GM18520 (cell line): ENCODE measurements around the gene SUSD4.

Experiments
- ATAC-seq: cut with Tn5 transposase; IDR thresholded peaks from one replicate; pipeline ENCODE4 v1.9.1; 2021; ENCODE audit not compliant: unreplicated experiment

The SUSD4 gene

DNA sequence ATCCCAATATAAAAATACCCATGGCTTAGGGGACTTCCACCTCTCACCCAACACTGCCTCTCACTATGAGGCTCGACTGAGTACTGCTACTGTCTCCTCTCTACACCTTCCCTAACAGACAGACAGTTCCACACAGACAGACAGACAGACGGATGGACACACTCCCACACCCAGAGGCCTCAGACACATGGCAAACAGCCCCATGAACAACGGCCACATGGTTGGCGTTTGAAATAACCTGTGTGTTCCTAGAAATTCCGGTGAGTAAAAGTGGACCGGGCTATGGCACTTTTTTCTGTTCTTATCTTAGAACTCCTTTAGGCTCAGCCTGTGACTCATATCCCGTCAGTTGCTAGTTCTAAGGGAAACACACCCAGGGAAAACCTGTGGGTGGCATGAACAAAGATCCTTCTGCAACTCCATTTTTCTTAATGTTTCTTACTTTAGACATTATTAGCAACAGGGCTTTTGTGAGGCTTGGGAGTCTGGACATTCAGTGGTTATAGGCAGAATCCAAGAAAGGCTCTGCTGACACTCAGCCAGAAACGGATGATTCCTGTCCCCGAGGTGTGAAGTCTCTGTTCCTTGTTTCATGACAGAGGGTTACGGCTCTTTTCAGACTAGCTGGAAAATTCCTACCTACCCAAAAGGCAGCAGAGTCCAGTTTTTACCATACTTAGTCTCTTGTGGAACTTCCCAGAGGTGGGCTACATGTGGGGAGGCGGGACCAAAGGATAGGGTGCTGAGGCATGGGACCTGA lies 130.4 kb downstream of the SUSD4 start:
- no peak for ATAC-seq

DNA sequence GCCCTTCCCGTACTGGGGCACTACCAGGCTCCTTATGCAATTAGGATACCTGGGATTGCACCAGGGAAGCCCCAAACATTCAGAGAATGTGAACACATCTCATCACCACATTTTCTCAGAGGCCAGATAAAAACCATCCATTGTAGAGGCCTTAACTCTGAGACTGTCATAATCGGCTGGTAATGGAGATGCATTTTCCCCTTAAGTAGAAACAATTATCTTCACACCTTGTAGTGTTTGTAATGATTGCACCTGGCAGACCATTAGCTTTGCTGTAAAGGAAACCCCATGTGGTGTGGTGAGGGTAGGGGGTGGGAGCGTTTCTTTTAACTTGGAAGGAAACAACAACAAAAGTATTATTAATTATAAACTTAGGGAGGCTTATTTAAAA lies 131.0 kb downstream of the SUSD4 start:
- ATAC-seq, result no peak

DNA sequence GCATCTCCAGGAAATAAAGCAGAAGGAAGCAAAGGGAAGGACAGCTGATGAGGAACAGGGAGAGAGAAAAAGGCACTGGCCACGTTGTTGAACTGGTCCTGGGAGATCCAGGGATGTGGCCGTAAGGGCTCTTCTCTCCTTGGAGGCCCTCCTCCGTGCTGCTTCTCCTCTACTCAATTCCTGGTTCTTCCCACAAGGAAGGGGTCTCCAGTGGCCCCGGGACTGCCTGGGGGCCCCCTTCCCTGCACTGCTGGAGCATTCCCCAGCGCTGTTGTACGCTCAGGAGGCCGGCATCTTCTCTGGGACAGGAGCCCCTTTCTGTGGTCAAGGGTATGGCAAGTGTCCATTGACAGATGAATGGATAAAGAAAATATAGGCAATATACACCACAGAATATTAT lies 132.4 kb downstream of the SUSD4 start:
- ATAC-seq, result no peak

DNA sequence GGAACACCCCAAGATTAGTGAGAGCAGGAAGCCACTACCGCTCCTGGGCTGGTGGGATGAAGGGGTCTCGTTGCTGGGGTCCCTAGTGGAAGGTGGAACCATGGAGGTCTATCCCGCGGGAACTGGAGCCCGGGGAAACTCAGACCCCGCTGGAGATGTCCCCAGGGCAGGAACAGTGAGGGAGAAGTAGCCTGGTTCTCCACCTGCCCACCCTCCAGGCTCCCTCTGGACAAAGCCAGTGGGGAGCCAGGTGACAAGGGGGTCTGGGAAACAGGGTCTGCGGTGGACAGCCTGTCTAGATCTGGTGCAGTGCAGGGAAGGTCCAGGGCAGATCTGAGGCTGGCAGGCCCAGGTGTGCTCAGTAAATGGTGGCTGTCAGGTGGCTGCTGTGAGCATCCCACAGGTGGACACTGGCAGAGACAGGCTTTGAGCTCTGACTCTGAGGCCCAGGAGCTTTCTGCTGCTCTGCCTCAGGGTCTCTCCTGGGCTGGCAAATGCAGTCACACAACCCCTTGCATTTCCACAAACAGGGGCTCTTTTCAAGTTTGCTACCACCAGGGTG lies 132.9 kb downstream of the SUSD4 start:
- ATAC-seq, result no peak

DNA sequence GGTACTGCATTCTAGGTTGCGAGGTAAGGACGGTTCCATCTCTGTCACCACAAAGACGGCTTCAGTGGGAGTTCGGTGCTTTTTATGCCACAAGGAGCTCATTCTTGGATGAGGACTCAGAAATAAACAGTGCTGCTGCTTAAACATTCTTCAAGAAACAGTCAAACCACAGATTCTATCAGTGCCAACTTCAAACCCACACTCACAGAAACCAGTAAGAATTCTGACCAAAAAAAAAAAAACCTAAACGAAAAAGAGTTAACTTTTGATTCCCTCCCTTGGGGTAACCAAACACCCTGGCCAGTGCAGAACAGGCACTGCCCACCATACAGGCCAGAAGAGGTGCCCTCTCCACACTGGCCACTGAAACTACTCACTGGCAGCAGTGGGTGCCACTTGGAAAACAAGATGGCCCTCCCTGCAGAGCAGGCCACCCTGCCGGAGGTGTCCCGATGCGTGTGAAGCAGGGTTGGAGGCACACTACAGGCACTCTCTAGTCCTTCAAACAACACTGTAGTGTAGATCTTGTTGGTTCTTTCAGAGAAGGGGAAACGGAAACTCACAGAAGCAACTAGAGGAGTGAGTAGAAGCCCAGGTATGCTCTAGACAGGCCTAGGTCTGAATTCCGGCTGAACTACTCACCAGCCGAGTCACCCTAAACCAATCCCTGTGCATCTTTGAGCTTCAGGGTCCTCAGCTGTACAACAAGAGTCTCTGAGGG lies 133.7 kb downstream of the SUSD4 start:
- ATAC-seq, result no peak

DNA sequence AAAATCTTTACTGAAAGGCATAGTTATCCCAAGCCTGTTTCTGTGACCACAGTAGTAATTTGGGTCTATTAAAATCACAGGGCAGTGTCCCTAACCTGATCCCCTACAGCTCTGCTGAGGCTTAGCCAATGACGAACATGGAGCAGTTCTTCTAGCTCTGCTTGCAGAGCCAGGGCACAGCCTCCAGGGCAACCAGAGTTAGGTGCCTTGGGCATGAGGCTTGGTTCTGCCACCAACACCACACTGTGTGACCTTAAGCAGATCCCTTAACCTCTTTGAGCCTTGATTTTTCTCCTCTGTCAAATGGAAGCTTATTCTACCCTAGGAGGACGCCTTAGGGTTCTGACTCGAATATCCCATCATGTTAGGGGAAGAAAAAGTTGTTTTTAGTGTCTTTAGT lies 134.2 kb downstream of the SUSD4 start:
- ATAC-seq, result no peak

DNA sequence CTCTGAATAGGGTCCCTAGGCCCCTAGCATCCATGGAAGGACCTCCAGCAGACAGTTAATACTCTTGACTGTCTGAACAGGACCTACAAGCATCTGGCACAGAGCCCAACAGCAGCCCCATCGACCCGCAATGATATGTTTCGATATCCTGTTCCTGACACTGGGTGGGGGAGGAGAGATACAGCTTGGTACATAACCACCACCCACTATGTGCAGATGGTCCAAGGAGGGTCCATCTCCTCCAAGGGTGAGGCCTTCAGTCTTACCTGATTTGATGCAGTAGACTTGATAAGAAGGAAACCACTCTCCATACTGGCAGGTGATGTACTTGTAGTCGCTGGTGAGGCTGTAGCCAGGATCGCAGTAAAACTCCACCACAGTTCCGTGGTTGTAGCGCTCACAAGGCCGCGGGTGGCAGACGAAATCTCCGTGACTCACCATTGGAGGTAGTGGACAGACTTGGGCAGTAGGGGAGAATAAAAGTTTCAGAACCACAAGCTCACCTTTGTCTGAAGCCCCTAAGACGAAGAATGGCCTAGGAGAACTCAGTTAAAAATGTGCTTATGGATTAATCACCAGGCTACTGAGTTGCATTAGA lies 134.9 kb downstream of the SUSD4 start:
- ATAC-seq, result no peak

DNA sequence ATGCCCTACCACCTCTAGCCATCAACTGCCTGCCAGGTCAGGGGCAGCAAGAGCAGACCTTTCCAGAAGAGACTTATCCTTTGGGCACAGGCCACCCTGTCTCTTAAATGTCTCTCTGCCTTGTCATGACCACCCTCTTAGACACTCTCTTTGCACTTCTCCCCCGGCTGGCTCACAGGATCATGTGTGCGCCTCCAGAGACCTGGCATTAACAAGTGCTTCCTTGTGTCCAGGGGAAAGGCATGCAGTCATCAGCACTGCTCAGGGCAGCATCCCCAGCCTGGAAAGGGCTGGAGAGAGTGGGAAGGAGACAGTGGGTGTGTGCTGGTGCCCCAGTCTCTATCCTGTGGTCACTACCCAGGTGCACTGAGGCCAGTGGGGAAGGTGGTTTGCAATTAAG lies 135.8 kb downstream of the SUSD4 start:
- ATAC-seq, result no peak

DNA sequence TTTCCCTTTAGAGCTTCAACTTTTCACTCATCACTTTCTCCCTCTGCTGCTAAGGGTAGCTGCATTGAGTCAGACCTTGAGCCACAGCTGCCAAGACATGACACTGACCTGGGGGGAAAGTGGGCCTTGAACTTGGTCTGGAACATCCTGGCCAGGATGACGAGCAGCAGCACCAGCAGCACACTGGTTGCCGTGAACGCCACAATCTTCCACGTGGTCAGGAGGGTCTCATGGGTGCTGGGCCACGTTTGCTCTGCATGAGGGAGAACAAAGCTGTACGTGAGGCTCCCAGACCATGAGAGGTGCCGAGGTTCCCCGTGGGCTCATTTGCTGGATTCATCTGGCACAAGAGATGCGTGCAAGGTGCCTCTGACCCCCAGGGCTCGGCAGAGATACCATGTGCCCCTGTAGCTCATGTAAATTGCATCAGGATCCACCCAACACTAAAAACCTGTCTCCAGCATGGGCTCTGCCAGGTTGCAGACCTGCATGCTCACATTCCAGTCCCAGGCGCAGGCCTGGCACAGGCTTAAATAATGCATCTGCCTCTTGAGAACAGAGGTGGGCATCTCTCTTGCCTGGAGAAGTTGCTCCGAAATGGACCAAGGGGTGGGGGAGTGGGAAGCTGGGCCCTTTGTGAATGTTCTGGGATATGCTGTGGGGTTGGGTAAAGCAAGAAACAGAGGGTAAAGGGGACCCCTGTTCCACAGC lies 136.3 kb downstream of the SUSD4 start:
- ATAC-seq, result no peak

DNA sequence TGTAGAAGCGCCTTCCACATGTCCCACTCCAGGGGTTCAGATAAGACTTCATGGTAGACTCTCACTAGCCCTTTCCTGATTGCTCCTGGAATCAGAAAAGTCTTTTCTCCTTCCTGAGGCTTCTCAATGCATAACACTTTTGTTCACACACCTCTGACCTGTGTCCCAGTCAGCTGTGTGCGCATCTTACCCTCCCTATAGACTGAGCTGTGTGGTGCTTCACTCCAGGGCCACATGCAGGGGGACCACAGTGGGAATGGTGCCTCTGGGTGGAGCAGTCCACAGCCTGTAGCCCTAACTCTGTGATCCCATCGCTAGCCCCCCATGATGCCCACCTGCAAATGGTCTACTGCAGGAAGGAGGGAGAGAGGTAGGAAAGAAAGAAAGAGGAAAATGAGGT lies 136.9 kb downstream of the SUSD4 start:
- no peak for ATAC-seq

DNA sequence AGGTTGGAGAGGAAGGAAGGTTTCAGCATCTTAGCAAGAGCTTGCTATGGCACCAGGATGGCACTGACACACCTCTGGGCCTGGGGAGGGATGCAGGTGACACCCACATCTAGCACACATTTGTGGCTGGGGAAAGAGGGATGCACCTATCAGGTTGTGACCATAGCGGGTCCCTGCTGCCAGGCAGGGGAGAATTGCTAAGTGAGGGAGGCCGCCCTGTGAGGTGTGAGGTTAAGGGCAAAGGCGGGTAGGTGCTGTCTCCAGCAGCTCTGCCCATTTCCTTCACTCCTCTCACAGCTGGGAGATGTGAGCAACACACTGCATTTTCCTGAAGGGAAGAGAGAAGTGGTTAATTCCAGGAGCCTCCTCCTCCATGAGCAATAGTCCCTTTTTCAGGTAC lies 137.7 kb downstream of the SUSD4 start:
- no peak for ATAC-seq

DNA sequence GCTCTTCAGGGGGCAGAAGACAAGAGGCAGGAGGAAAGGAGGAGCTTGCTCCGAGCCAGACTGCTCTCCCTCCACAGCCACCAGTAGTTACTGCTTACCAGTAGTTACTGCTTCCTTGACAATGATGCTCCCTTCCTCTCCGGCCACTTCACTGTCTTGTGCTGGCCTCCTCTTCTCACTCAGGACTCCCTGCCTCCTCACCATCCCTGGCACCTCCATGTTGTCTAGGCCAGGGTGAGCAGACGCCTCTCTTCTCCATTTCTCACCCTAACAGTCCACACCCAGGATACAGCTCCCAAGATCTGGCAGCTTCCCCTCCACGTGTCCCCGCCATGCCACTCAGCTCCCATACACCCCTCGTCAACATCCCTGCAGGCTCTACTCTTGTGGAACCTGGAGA lies 138.5 kb downstream of the SUSD4 start:
- ATAC-seq, result no peak

DNA sequence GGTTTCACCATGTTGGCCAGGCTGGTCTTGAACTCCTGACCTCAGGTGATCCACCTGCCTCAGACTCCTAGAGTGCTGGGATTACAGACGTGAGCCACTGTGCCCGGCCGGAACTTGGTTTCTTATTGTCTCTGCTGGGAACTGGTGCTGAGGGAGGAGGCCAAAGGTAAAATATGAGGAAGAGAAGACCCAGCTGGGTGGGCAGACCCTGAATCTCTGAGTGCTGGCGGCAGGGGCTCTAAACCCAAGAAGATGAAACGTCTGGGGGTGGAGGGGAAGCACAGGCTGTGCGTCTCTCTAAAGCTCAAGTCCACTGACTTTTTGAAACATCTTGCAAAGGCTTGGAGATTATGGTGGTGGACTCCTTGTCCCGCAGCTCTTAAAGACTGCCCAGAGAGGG lies 138.9 kb downstream of the SUSD4 start:
- no peak for ATAC-seq

DNA sequence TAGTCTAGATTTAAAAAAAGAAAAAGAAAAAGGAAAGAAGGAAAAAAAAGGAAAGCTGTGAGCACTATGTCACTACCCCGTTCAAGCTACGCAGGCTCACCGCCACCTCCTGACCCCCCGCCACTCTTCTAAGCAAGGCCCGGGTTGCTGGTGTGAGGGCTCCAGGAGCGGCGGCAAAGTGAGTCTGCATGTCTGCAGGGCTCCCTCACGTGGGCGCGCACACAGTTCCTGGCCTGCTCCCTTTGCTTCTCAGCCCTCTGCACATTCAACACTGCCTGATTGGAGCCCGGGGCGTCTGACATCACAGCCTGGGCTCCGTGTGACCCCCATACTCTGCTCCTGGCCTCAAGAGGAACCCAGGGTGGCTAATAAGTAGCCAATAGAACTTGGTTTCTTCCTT lies 139.5 kb downstream of the SUSD4 start:
- no peak for ATAC-seq

DNA sequence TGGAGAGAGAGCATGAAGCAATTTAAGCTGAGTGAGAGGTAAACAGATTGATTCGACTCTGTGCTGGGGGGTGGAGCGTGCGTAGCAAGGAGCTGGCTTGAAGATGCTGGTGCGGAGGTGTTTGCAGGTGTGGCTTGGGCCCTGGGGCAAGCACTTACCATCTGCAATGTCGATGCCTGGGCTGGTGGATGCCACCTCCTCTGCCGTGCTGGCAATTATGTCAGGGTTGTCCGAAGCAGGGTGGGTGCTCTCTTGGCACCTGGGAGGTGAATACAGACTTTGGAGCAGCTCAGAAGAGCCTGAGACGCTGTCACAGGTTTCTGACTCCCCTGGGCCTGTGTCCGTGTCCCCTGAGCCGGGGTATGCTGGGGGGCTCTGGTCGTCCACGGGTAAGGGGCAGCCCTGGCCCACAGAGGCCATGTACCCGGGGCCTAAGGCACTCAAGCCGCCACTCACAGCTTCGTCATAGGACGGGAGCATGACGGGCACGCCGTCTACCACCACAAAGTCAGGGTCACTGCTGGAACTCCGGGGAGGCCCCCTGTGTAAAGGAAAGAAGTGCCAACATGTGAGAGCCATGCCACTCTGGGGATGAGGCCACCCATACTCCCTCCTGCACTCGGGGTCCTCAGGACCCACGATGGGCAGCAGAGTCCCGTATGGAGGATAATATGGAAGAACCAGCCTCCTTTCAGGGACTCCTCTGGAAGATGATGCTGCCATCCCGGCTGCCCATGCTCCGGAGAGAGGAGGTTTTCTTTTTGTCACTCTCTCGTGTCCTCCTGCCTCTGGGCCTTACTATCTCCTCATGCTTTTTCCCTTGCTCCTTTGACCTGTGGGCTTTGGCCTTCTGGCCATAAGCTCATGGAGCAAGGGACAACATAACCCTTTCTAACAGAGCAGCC lies 140.6 kb downstream of the SUSD4 start:
- ATAC-seq, result no peak

DNA sequence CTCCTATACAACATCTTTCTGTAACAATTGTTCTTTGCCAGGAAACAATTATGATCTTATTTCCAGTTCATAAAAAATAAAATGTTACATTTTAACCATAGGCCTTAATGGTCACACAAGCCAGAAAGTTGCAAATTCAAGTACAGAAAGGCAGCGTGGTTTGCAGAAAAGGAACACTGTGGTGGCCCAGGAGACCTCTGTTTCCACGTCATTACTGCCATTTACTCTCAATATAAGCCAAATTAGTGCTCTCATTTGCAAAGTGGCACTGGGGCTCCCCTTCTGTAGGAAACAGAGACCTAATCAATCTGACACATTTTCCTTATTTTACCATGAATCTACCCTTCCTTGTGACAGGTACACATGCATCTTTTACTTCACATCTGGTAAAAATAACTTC lies 141.6 kb downstream of the SUSD4 start:
- no peak for ATAC-seq

DNA sequence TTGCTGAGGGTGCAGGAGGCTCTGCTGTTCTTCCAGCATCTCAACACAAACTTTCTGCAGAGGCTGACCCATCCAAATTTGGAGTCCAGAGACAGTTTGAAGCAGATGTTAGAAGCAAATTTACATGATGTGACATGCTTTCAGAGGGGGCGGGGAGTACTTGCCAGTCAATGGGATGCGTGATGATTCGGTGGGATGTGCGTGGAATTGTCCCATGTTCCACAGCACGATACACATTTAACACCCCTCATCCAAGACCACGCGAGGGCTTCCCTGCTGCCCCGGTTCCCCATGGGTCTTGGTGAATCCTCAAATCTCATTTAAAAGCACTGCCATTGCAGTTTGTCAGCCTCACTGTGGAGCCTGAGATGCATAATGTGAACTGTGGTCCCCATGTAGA lies 142.3 kb downstream of the SUSD4 start:
- ATAC-seq, result no peak

DNA sequence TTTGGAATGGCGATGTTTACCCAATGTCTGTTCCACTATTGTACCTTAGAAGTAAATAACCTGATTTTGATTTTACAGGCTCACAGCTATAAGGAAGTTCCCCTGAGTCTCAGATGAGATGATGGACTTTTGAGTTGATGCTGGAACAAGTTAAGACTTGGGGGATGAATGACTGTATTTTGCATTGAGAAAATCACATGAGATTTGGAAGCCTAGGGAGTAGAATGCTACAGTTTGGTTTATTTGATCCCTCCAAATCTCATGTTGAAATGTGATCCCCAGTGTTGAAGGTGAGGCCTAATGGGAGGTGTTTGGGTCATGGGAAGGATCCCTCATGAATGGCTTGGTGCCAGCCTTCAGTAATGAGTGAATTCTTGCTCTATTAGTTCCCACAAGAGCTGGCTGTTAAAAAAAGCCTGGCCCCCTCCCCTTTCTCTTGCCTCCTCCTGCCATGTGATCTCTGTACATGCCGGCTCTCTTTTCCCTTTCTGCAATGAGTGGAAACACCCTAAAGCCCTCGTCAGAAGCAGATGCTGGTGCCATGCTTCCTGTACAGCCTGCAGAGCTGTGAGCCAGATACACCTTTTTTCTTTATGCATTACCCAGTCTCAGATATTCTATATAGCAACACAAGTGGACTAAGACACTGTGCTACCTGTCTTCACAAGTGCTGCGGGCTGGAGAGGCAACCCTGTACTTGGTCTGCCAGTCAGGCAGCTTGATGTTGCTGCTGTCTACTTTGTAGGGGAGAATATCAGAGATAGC lies 143.9 kb downstream of the SUSD4 start:
- ATAC-seq, result no peak

DNA sequence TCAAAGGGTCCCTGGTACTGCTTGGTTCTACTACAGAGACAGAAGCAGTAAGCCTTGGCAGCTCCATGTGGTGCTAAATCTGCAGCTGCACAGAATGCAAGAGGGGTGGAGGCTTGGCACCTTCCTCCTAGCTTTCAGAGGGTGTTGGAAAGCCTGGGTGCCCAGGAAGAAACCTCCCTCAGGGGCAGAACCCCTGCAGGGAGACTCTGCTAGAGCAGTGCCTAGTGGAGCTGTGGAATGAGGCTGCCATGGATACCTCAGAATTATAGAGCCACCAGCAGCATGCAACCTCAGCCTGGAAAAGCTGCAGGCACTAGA lies 144.7 kb downstream of the SUSD4 start:
- ATAC-seq, result no peak

DNA sequence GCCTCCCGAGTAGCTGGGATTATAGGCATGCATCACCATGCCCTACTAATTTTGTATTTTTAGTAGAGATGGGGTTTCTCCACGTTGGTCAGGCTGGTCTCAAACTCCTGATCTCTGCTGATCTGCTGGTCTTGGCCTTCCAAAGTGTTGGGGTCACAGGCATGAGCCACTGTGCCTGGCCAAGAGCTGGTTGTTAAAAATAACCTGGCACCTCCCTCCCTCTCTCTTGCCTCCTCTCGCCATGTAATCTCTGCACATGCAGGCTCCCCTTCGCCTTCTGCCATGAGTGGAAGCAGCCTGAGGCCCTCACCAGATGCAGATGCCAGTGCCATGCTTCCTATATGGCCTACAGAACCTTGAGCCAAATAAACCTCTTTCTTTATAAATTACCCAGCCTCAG lies 146.2 kb downstream of the SUSD4 start:
- no peak for ATAC-seq
